WTC11 (cell line): ENCODE measurements around the gene GRM5. TPM values are rescaled to one million over a fixed set of nuclear protein-coding genes. Genes with fewer than 3 reads are reported as not detected.

ENCODE experiments used
- ATAC-seq: fragments of 200-7000 bp; cut with Tn5 transposase; 2 replicates; pipeline ENCODE4 v1.10.0; 2021; ENCODE audit warnings: mild to moderate bottlenecking, moderate library complexity
- CTCF ChIA-PET: fragments of 300-600 bp; sonication (Branson Sonifier 250); formaldehyde crosslinking; loops from one replicate; lab custom pipeline; 2021; ENCODE audit warnings: antibody characterized with exemption; lab: Charles Lee
- POLR2A ChIA-PET: fragments of 350-600 bp; sonication (Branson Sonifier 250); formaldehyde crosslinking; loops from one replicate; lab custom pipeline; 2021; ENCODE audit warnings: antibody characterized with exemption; lab: Charles Lee
- DNase-seq: peaks from one replicate; pipeline ENCODE4 v3.0.0; 2021; ENCODE audit warnings: low spot score
- H3K27ac Mint-ChIP-seq: 2 replicates; pipeline ENCODE4 v1.8.0; 2021; ENCODE audit warnings: mixed read lengths
- H3K27me3 Mint-ChIP-seq: 2 replicates; pipeline ENCODE4 v1.8.0; 2021; ENCODE audit warnings: low read depth, mild to moderate bottlenecking, moderate library complexity, mixed read lengths
- H3K36me3 Mint-ChIP-seq: 2 replicates; pipeline ENCODE4 v1.8.0; 2021; ENCODE audit warnings: mixed read lengths
- H3K4me1 Mint-ChIP-seq: 2 replicates; pipeline ENCODE4 v1.8.0; 2022; ENCODE audit warnings: mixed read lengths
- H3K4me3 Mint-ChIP-seq: 2 replicates; pipeline ENCODE4 v1.8.0; 2021; ENCODE audit warnings: mild to moderate bottlenecking, moderate library complexity, mixed read lengths
- H3K9me3 Mint-ChIP-seq: 2 replicates; pipeline ENCODE4 v1.8.0; 2021; ENCODE audit warnings: mixed read lengths
- ETV6 ChIP-seq: sonication (generic); formaldehyde crosslinking; IDR thresholded peaks from 2 replicates; pipeline ENCODE4 v1.8.1; 2022; ENCODE audit warnings: mild to moderate bottlenecking, missing genetic modification reagents
- FOXK1 ChIP-seq: sonication (generic); formaldehyde crosslinking; IDR thresholded peaks from 2 replicates; pipeline ENCODE4 v1.8.0; 2022; ENCODE audit warnings: mild to moderate bottlenecking, moderate library complexity, missing genetic modification reagents
- GABPB1 ChIP-seq: sonication (generic); formaldehyde crosslinking; IDR thresholded peaks from 2 replicates; pipeline ENCODE4 v1.8.1; 2023; ENCODE audit warnings: mild to moderate bottlenecking, missing genetic modification reagents
- GRHL2 ChIP-seq: fragments of 250-450 bp; sonication (Bioruptor Pico); IDR thresholded peaks from 2 replicates; pipeline ENCODE4 v1.8.0; 2022; ENCODE audit warnings: mild to moderate bottlenecking, moderate library complexity; ENCODE audit not compliant: insufficient replicate concordance, severe bottlenecking
- JUN ChIP-seq: sonication (generic); formaldehyde crosslinking; IDR thresholded peaks from 2 replicates; pipeline ENCODE4 v1.8.0; 2023; ENCODE audit warnings: mild to moderate bottlenecking, missing genetic modification reagents
- NFATC4 ChIP-seq: fragments of 250-450 bp; sonication (Bioruptor Pico); IDR thresholded peaks from 2 replicates; pipeline ENCODE4 v1.9.0; 2021; ENCODE audit warnings: mild to moderate bottlenecking
- NR2C2 ChIP-seq: sonication (generic); formaldehyde crosslinking; IDR thresholded peaks from 2 replicates; pipeline ENCODE4 v1.8.0; 2022; ENCODE audit warnings: mild to moderate bottlenecking, missing genetic modification reagents
- RELA ChIP-seq: sonication (generic); formaldehyde crosslinking; IDR thresholded peaks from 2 replicates; pipeline ENCODE4 v1.8.1; 2022; ENCODE audit warnings: missing genetic modification reagents, mild to moderate bottlenecking, borderline replicate concordance
- SMAD3 ChIP-seq: sonication (generic); formaldehyde crosslinking; IDR thresholded peaks from 2 replicates; pipeline ENCODE4 v1.8.0; 2022; ENCODE audit warnings: missing genetic modification reagents, mild to moderate bottlenecking, borderline replicate concordance
- SMAD4 ChIP-seq: sonication (generic); formaldehyde crosslinking; IDR thresholded peaks from 2 replicates; pipeline ENCODE4 v1.8.0; 2022; ENCODE audit warnings: mild to moderate bottlenecking, missing genetic modification reagents
- total RNA-seq: library from RNA; stranded (reverse); gene quantifications from 3 replicates; pipeline ENCODE4 v1.2.3, GENCODE V29; 2021
- TF ChIP-seq, protein P1 (sequence below): sonication (generic); formaldehyde crosslinking; IDR thresholded peaks from 2 replicates; pipeline ENCODE4 v1.8.1; 2022; ENCODE audit warnings: mild to moderate bottlenecking, moderate library complexity, missing genetic modification reagents
- TF ChIP-seq, protein P2 (sequence below): sonication (generic); formaldehyde crosslinking; IDR thresholded peaks from 2 replicates; pipeline ENCODE4 v1.8.1; 2023; ENCODE audit warnings: mild to moderate bottlenecking, missing genetic modification reagents, borderline replicate concordance
- TF ChIP-seq, protein P3 (sequence below): sonication (generic); formaldehyde crosslinking; IDR thresholded peaks from 2 replicates; pipeline ENCODE4 v1.8.0; 2023; ENCODE audit warnings: missing genetic modification reagents
- TF ChIP-seq, protein P4 (sequence below): sonication (generic); formaldehyde crosslinking; IDR thresholded peaks from 2 replicates; pipeline ENCODE4 v1.8.1; 2023; ENCODE audit warnings: mild to moderate bottlenecking, missing genetic modification reagents
- TF ChIP-seq, protein P5 (sequence below): sonication (generic); formaldehyde crosslinking; IDR thresholded peaks from 2 replicates; pipeline ENCODE4 v1.8.1; 2022; ENCODE audit warnings: low read depth, missing genetic modification reagents, borderline replicate concordance
- TF ChIP-seq, protein P6 (sequence below): sonication (generic); formaldehyde crosslinking; IDR thresholded peaks from 2 replicates; pipeline ENCODE4 v1.8.1; 2023; ENCODE audit warnings: mild to moderate bottlenecking, missing genetic modification reagents, moderate library complexity
- TF ChIP-seq, protein P7 (sequence below): sonication (generic); formaldehyde crosslinking; IDR thresholded peaks from 2 replicates; pipeline ENCODE4 v1.8.1; 2023; ENCODE audit warnings: mild to moderate bottlenecking, moderate library complexity, missing genetic modification reagents
- TF ChIP-seq, protein P8 (sequence below): sonication (generic); formaldehyde crosslinking; IDR thresholded peaks from 2 replicates; pipeline ENCODE4 v1.8.0; 2023; ENCODE audit warnings: missing genetic modification reagents, mild to moderate bottlenecking, borderline replicate concordance
- TF ChIP-seq, protein P9 (sequence below): sonication (generic); formaldehyde crosslinking; IDR thresholded peaks from 2 replicates; pipeline ENCODE4 v1.8.0; 2022; ENCODE audit warnings: mild to moderate bottlenecking, missing genetic modification reagents

The GRM5 gene
- total RNA-seq, 1 experiment from 2014 or later = 0.13 TPM

DNA sequence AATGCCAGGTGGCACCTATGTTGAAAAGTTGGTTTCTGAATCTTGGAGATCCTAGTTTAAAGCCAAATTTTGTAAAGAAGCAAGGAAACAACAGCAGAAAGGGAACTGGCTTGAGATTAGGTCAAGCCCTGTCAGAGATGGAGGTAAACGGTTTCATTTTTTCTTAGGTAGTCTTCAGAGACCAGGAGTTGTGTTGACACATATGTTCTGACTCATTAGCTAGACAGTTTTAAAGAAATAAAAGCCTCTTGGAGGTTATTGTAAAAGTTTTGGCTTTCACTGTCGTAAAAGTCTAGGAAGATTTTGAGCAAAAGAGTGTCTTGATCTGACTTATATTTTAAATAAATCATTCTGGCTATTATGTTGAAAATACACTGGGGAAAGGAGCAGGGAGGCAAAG is 576.8 kb downstream of the GRM5 start:
- no peaks in the 10 kb centered on the region for H3K27me3 Mint-ChIP-seq
- no peak overlapping the region for H3K4me3 Mint-ChIP-seq
- H3K27ac Mint-ChIP-seq = no peak overlapping the region
- POLR2A ChIA-PET = no interaction called here
- H3K9me3 Mint-ChIP-seq = peaks cover 8% of the 10 kb centered on the region
- peaks cover 16% of the 10 kb centered on the region for H3K4me1 Mint-ChIP-seq
- H3K36me3 Mint-ChIP-seq = no peaks in the 10 kb centered on the region
- CTCF ChIA-PET = no interaction called here
- ATAC-seq (no peak), DNase-seq (no peak)
- TF ChIP-seq, protein P1, sequence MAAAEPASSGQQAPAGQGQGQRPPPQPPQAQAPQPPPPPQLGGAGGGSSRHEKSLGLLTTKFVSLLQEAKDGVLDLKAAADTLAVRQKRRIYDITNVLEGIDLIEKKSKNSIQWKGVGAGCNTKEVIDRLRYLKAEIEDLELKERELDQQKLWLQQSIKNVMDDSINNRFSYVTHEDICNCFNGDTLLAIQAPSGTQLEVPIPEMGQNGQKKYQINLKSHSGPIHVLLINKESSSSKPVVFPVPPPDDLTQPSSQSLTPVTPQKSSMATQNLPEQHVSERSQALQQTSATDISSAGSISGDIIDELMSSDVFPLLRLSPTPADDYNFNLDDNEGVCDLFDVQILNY (CRISPR knock-in tag) = no peak
- TF ChIP-seq, protein P2, sequence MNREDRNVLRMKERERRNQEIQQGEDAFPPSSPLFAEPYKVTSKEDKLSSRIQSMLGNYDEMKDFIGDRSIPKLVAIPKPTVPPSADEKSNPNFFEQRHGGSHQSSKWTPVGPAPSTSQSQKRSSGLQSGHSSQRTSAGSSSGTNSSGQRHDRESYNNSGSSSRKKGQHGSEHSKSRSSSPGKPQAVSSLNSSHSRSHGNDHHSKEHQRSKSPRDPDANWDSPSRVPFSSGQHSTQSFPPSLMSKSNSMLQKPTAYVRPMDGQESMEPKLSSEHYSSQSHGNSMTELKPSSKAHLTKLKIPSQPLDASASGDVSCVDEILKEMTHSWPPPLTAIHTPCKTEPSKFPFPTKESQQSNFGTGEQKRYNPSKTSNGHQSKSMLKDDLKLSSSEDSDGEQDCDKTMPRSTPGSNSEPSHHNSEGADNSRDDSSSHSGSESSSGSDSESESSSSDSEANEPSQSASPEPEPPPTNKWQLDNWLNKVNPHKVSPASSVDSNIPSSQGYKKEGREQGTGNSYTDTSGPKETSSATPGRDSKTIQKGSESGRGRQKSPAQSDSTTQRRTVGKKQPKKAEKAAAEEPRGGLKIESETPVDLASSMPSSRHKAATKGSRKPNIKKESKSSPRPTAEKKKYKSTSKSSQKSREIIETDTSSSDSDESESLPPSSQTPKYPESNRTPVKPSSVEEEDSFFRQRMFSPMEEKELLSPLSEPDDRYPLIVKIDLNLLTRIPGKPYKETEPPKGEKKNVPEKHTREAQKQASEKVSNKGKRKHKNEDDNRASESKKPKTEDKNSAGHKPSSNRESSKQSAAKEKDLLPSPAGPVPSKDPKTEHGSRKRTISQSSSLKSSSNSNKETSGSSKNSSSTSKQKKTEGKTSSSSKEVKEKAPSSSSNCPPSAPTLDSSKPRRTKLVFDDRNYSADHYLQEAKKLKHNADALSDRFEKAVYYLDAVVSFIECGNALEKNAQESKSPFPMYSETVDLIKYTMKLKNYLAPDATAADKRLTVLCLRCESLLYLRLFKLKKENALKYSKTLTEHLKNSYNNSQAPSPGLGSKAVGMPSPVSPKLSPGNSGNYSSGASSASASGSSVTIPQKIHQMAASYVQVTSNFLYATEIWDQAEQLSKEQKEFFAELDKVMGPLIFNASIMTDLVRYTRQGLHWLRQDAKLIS = no peak
- TF ChIP-seq, protein P3, sequence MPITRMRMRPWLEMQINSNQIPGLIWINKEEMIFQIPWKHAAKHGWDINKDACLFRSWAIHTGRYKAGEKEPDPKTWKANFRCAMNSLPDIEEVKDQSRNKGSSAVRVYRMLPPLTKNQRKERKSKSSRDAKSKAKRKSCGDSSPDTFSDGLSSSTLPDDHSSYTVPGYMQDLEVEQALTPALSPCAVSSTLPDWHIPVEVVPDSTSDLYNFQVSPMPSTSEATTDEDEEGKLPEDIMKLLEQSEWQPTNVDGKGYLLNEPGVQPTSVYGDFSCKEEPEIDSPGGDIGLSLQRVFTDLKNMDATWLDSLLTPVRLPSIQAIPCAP (CRISPR knock-in tag) = no peak
- TF ChIP-seq, protein P4, sequence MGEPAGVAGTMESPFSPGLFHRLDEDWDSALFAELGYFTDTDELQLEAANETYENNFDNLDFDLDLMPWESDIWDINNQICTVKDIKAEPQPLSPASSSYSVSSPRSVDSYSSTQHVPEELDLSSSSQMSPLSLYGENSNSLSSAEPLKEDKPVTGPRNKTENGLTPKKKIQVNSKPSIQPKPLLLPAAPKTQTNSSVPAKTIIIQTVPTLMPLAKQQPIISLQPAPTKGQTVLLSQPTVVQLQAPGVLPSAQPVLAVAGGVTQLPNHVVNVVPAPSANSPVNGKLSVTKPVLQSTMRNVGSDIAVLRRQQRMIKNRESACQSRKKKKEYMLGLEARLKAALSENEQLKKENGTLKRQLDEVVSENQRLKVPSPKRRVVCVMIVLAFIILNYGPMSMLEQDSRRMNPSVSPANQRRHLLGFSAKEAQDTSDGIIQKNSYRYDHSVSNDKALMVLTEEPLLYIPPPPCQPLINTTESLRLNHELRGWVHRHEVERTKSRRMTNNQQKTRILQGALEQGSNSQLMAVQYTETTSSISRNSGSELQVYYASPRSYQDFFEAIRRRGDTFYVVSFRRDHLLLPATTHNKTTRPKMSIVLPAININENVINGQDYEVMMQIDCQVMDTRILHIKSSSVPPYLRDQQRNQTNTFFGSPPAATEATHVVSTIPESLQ (CRISPR knock-in tag) = no peak
- TF ChIP-seq, protein P5, sequence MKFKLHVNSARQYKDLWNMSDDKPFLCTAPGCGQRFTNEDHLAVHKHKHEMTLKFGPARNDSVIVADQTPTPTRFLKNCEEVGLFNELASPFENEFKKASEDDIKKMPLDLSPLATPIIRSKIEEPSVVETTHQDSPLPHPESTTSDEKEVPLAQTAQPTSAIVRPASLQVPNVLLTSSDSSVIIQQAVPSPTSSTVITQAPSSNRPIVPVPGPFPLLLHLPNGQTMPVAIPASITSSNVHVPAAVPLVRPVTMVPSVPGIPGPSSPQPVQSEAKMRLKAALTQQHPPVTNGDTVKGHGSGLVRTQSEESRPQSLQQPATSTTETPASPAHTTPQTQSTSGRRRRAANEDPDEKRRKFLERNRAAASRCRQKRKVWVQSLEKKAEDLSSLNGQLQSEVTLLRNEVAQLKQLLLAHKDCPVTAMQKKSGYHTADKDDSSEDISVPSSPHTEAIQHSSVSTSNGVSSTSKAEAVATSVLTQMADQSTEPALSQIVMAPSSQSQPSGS (CRISPR knock-in tag) = no peak
- no peak for TF ChIP-seq RELA (CRISPR knock-in tag)
- no peak for TF ChIP-seq NR2C2 (CRISPR knock-in tag)
- TF ChIP-seq, protein P6, sequence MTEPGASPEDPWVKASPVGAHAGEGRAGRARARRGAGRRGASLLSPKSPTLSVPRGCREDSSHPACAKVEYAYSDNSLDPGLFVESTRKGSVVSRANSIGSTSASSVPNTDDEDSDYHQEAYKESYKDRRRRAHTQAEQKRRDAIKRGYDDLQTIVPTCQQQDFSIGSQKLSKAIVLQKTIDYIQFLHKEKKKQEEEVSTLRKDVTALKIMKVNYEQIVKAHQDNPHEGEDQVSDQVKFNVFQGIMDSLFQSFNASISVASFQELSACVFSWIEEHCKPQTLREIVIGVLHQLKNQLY = no peak
- no peak for TF ChIP-seq GRHL2 (CRISPR knock-in tag)
- TF ChIP-seq, protein P7, sequence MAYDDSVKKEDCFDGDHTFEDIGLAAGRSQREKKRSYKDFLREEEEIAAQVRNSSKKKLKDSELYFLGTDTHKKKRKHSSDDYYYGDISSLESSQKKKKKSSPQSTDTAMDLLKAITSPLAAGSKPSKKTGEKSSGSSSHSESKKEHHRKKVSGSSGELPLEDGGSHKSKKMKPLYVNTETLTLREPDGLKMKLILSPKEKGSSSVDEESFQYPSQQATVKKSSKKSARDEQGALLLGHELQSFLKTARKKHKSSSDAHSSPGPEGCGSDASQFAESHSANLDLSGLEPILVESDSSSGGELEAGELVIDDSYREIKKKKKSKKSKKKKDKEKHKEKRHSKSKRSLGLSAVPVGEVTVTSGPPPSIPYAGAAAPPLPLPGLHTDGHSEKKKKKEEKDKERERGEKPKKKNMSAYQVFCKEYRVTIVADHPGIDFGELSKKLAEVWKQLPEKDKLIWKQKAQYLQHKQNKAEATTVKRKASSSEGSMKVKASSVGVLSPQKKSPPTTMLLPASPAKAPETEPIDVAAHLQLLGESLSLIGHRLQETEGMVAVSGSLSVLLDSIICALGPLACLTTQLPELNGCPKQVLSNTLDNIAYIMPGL (CRISPR knock-in tag) = no peak
- no peak for TF ChIP-seq SMAD4 (CRISPR knock-in tag)
- TF ChIP-seq GABPB1 (CRISPR knock-in tag) = no peak
- TF ChIP-seq JUN (CRISPR knock-in tag) = no peak
- no peak for TF ChIP-seq FOXK1 (CRISPR knock-in tag)
- no peak for TF ChIP-seq SMAD3 (CRISPR knock-in tag)
- TF ChIP-seq, protein P8, sequence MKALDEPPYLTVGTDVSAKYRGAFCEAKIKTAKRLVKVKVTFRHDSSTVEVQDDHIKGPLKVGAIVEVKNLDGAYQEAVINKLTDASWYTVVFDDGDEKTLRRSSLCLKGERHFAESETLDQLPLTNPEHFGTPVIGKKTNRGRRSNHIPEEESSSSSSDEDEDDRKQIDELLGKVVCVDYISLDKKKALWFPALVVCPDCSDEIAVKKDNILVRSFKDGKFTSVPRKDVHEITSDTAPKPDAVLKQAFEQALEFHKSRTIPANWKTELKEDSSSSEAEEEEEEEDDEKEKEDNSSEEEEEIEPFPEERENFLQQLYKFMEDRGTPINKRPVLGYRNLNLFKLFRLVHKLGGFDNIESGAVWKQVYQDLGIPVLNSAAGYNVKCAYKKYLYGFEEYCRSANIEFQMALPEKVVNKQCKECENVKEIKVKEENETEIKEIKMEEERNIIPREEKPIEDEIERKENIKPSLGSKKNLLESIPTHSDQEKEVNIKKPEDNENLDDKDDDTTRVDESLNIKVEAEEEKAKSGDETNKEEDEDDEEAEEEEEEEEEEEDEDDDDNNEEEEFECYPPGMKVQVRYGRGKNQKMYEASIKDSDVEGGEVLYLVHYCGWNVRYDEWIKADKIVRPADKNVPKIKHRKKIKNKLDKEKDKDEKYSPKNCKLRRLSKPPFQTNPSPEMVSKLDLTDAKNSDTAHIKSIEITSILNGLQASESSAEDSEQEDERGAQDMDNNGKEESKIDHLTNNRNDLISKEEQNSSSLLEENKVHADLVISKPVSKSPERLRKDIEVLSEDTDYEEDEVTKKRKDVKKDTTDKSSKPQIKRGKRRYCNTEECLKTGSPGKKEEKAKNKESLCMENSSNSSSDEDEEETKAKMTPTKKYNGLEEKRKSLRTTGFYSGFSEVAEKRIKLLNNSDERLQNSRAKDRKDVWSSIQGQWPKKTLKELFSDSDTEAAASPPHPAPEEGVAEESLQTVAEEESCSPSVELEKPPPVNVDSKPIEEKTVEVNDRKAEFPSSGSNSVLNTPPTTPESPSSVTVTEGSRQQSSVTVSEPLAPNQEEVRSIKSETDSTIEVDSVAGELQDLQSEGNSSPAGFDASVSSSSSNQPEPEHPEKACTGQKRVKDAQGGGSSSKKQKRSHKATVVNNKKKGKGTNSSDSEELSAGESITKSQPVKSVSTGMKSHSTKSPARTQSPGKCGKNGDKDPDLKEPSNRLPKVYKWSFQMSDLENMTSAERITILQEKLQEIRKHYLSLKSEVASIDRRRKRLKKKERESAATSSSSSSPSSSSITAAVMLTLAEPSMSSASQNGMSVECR = no peak
- TF ChIP-seq, protein P9, sequence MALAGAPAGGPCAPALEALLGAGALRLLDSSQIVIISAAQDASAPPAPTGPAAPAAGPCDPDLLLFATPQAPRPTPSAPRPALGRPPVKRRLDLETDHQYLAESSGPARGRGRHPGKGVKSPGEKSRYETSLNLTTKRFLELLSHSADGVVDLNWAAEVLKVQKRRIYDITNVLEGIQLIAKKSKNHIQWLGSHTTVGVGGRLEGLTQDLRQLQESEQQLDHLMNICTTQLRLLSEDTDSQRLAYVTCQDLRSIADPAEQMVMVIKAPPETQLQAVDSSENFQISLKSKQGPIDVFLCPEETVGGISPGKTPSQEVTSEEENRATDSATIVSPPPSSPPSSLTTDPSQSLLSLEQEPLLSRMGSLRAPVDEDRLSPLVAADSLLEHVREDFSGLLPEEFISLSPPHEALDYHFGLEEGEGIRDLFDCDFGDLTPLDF (CRISPR knock-in tag) = no peak
- TF ChIP-seq NFATC4 (CRISPR knock-in tag) = no peak
- TF ChIP-seq ETV6 (CRISPR knock-in tag) = no peak
